ENCODE data around the gene HGFAC. TPM values are rescaled to one million over a fixed set of nuclear protein-coding genes. Genes with fewer than 3 reads are reported as not detected.

Gene HGFAC
- total and polyA plus RNA-seq, 12 donors = 0.12 to 0.84 (median 0.51) TPM; not detected in 5

- DNase-seq = peak in 5 of 7 donors; percentile 49 to 75 (median 71)
- no peak for TF ChIP-seq POLR2A (IDR thresholded peaks at IDR 0.05)
- TF ChIP-seq CTCF (IDR thresholded peaks at IDR 0.05) = no peak
- Histone ChIP-seq H3K4me3 (no peak overlapping the region), H3K36me3 (replicated peaks in 1 of 2) (no peaks in the 10 kb centered on the region), H3K9me3 (replicated peaks in 1 of 3) (no peaks in the 10 kb centered on the region), H3K27me3 (no peaks in the 10 kb centered on the region), H3K4me1 (replicated peaks in 1 of 2) (peaks cover 0 to 10% of the 10 kb centered on the region in 2 donors), H3K27ac (peak overlapping the region in 1 of 5 donors; percentile 39)
- 74 to 86% (median 80%) methylated on average over 15 of the region's 15 CpGs for WGBS, 4 donors
- intact Hi-C loops (cut with DNase I) = no loop called here
These were observed 39.0 kb upstream of the HGFAC start for GRCh38 chr4:3402491-3403347.

- 84 to 95% (median 87%) methylated on average over 10 of the region's 10 CpGs for WGBS, 4 donors
- peak overlapping the region in 1 of 5 donors; percentile 39 for H3K27ac ChIP-seq
- DNase-seq = no peak
These were observed 38.3 kb upstream of the HGFAC start for GRCh38 chr4:3403348-3403906.

GRCh38 chr4:3404546-3404945 lies 37.2 kb upstream of the HGFAC start:
- Histone ChIP-seq H3K9me3 (replicated peaks in 1 of 3) (no peaks in the 10 kb centered on the region), H3K4me1 (replicated peaks in 1 of 2) (peaks cover 9 to 21% of the 10 kb centered on the region in 2 donors), H3K4me3 (no peak overlapping the region), H3K36me3 (replicated peaks in 1 of 2) (no peaks in the 10 kb centered on the region), H3K27me3 (no peaks in the 10 kb centered on the region), H3K27ac (no peak overlapping the region)
- no peak for DNase-seq
- 98 to 100% (median 98%) methylated on average over 4 of the region's 4 CpGs for WGBS, 4 donors
- intact Hi-C loops (cut with DNase I) = no loop called here
- TF ChIP-seq CTCF (IDR thresholded peaks at IDR 0.05) (no peak), POLR2A (IDR thresholded peaks at IDR 0.05) (no peak)

More at GRCh38 chr4:3403348-3403906, 38.3 kb upstream of the HGFAC start:
- H3K4me3 ChIP-seq = no peak overlapping the region
- no peaks in the 10 kb centered on the region for H3K9me3 ChIP-seq (replicated peaks in 1 of 3)
- no peaks in the 10 kb centered on the region for H3K27me3 ChIP-seq
- TF ChIP-seq POLR2A (IDR thresholded peaks at IDR 0.05) (no peak), CTCF (IDR thresholded peaks at IDR 0.05) (no peak)
- peaks cover 3 to 17% of the 10 kb centered on the region in 2 donors for H3K4me1 ChIP-seq (replicated peaks in 1 of 2)
- no peaks in the 10 kb centered on the region for H3K36me3 ChIP-seq (replicated peaks in 1 of 2)
- intact Hi-C loops (cut with DNase I) = no loop called here

GRCh38 chr4:3405176-3405575 lies 36.6 kb upstream of the HGFAC start:
- peaks cover 9 to 16% of the 10 kb centered on the region in 2 donors for H3K4me1 ChIP-seq (replicated peaks in 1 of 2)
- H3K9me3 ChIP-seq (replicated peaks in 1 of 3) = no peaks in the 10 kb centered on the region
- WGBS, 4 donors = 91 to 98% (median 93%) methylated on average over 8 of the region's 8 CpGs
- peak in 1 of 7 donors; percentile 8 for DNase-seq
- intact Hi-C loops (cut with DNase I) = no loop called here
- no peaks in the 10 kb centered on the region for H3K36me3 ChIP-seq (replicated peaks in 1 of 2)
- no peak overlapping the region for H3K4me3 ChIP-seq
- TF ChIP-seq POLR2A (IDR thresholded peaks at IDR 0.05) = no peak
- TF ChIP-seq CTCF (IDR thresholded peaks at IDR 0.05) = no peak
- no peak overlapping the region for H3K27ac ChIP-seq
- no peaks in the 10 kb centered on the region for H3K27me3 ChIP-seq
